HL-60/S4 treated with phorbol 12-myristate 13-acetate at 8.2 ng/mL for 4 days and 3 days (cell line): ENCODE measurements around the gene MEPCE.

Experiments used
- in situ Hi-C: fragments of 300-500 bp; cut with MboI; formaldehyde crosslinking; loops from 2 replicates; pipeline ENCODE4 v1.15.0; 2022; ENCODE audit warnings: low sequenced_read_pairs

The MEPCE gene

GRCh38 chr7:100481466-100481865, 51.8 kb downstream of the MEPCE start:
- in situ Hi-C loops = no loop called here

GRCh38 chr7:100482728-100483089, 53.1 kb downstream of the MEPCE start:
- in situ Hi-C loops = no loop called here

GRCh38 chr7:100483090-100483721, 53.6 kb downstream of the MEPCE start:
- in situ Hi-C loops = no loop called here
